ENCODE results near the gene MUC5AC. TPM values are rescaled to one million over a fixed set of nuclear protein-coding genes. Genes with fewer than 3 reads are reported as not detected.

Gene MUC5AC
- total and polyA plus RNA-seq, 2 experiments from 2014 or later = not detected

DNA sequence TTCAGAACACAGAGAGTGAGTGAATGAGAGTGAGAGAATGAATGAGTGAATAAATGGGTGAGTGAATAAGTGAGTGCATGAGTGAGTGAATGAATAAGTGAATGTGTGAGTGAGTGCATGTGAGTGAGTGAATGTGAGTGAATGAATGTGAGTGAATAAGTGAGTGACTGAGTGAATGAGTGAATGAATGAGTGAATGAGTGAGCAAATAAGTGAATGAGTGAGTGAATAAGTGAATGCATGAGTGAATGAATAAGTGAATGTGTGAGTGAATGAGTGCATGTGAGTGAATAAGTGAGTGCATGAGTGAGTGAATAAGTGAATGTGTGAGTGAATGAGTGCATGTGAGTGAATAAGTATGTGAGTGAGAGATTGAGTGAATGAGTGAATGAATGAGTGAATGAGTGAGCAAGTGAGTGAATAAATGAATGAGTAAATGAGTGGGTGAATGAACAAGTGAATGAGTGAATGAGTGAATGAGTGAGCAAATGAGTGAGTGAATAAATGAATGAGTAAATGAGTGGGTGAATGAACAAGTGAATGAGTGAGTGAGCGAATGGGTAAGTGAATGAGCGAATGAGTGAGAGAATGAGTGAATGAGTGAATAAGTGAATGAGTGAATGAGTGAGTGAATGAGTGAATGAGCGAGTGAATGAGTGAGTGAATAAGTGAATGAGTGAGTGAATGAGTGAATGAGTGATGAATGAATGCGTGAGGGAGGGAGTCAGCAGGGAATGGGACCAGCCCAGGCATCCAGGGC lies 43.8 kb downstream of the MUC5AC start:
- Histone ChIP-seq H3K4me3 (no peak overlapping the region), H3K4me2 (ENCODE audit: unreplicated experiment) (no peak overlapping the region), H4K20me1 (ENCODE audit: insufficient read depth) (no peaks in the 10 kb centered on the region), H3K9me3 (ENCODE audit: low read depth) (no peaks in the 10 kb centered on the region), H3K79me2 (ENCODE audit: insufficient read depth) (no peaks in the 10 kb centered on the region), H2AFZ (no peak overlapping the region), H3K27ac (no peak overlapping the region), H3K4me1 (ENCODE audit: insufficient read depth) (no peaks in the 10 kb centered on the region), H3K36me3 (ENCODE audit: low read depth) (no peaks in the 10 kb centered on the region), H3K9ac (no peak overlapping the region), H3F3A (ENCODE audit: insufficient read depth) (peaks cover 7% of the 10 kb centered on the region; the same call in 1 of the 2 replicates), H3K9me2 (ENCODE audit: insufficient read depth) (no peaks in the 10 kb centered on the region), H3K27me3 (replicated peaks; ENCODE audit: insufficient read depth) (no peaks in the 10 kb centered on the region)
- 78 to 85% methylated on average over 4 of the region's 4 CpGs for WGBS, 2 experiments (ENCODE audit: low coverage in 1 of 2, low lambda C conversion rate in 2 of 2, missing lambda C conversion rate in 2 of 2)
- DNase-seq = no peak
- TF ChIP-seq EZH2 (IDR thresholded peaks at IDR 0.05; ENCODE audit: insufficient read depth, poor library complexity, severe bottlenecking) = no peak
- no peak for TF ChIP-seq EZH2phosphoT487 (IDR thresholded peaks at IDR 0.05; ENCODE audit: insufficient read depth, low read depth)
- in situ Hi-C loops (cut with MboI) = no loop called here

DNA sequence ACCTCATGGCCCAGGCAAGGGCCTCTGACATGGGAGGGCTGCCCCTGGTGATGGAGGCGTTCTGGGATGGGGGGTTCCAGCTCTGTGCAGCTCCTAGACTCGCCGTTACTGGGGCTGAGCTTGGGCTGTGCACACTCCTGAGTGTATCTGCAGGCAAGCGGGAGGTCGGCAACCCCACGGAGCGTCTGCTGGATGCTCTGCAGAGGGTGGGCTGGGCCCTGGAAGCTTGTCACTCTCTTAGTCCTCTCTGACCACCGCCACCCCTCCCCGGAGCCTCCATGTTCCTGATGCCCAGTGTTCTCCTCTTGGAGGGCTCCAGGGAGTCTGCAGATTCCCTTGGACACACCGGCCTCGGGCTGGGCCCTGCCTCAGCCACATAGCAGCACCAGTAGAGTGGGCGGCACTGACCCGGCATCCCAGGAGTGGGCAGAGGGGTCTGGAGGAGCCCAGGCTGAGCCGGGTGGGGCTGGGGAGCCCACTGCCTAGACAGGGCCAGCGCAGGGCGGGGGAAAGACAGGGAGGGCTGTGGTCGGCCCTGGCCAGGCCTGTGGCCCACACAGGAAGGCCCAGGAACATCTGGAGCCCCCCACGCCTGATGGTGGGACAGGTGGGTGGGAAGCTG lies 44.5 kb downstream of the MUC5AC start:
- 20 to 29% methylated on average over 18 of the region's 18 CpGs for whole genome bisulfite sequencing, 2 experiments (ENCODE audit: low coverage in 1 of 2, low lambda C conversion rate in 2 of 2, missing lambda C conversion rate in 2 of 2)

DNA sequence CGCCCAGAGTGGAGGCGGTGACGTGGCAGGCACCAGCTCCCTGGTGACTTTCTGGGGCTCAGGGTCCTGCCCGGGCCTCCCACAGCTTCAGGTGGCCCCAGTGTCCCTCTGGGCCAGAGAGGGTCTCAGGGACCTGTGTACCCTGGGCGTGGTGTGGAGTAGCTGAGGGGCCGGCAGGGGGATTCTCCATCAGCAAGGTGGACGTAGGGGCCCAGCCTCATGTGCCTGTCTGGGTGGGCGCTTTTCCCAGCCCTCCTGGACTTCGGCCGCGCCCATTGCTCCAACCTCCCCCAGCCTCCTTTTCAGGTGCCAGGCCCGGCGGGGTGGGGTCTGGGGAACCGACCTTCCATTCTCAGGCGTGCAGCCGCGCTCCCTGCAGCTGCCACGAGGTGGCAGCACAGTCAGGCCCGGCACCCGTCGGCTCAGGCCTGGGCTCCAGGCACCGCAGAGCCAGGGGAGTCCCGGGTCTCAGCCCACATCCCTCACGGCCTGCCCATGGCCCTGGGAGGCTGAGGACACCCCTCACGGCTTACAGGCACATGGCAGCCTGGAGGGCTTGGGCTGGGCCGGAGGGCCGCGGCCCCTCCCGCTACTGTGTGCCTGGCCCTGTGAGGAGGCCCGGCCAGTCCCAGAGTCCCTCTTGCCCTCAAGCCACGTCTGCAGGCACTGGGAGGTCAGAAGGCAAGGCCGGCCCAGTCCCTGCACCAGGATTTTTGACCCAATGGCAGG lies 45.2 kb downstream of the MUC5AC start:
- in situ Hi-C loops (cut with MboI) = no loop called here
- H3K9me2 ChIP-seq (ENCODE audit: insufficient read depth) = no peaks in the 10 kb centered on the region
- peaks cover 7% of the 10 kb centered on the region; the same call in 1 of the 2 replicates for H3F3A ChIP-seq (ENCODE audit: insufficient read depth)
- H4K20me1 ChIP-seq (ENCODE audit: insufficient read depth) = no peaks in the 10 kb centered on the region
- TF ChIP-seq EZH2 (IDR thresholded peaks at IDR 0.05; ENCODE audit: insufficient read depth, poor library complexity, severe bottlenecking) (no peak), EZH2phosphoT487 (IDR thresholded peaks at IDR 0.05; ENCODE audit: insufficient read depth, low read depth) (no peak)
- no peaks in the 10 kb centered on the region for H3K9me3 ChIP-seq (ENCODE audit: low read depth)
- no peaks in the 10 kb centered on the region for H3K79me2 ChIP-seq (ENCODE audit: insufficient read depth)
- H3K4me1 ChIP-seq (ENCODE audit: insufficient read depth) = no peaks in the 10 kb centered on the region
- 14 to 18% methylated on average over 29 to 32 of the region's 32 CpGs for WGBS, 2 experiments (ENCODE audit: low coverage in 1 of 2, low lambda C conversion rate in 2 of 2, missing lambda C conversion rate in 2 of 2)
- no peaks in the 10 kb centered on the region for H3K27me3 ChIP-seq (replicated peaks; ENCODE audit: insufficient read depth)
- DNase-seq = peak; percentile 62
- H3K4me3 ChIP-seq = no peak overlapping the region
- no peak overlapping the region for H3K27ac ChIP-seq
- no peak overlapping the region for H2AFZ ChIP-seq
- no peak overlapping the region for H3K4me2 ChIP-seq (ENCODE audit: unreplicated experiment)
- H3K9ac ChIP-seq = no peak overlapping the region
- no peaks in the 10 kb centered on the region for H3K36me3 ChIP-seq (ENCODE audit: low read depth)

More for the DNA sequence above, 44.5 kb downstream of the MUC5AC start:
- Histone ChIP-seq H4K20me1 (ENCODE audit: insufficient read depth) (no peaks in the 10 kb centered on the region), H3K9ac (no peak overlapping the region), H3K27me3 (replicated peaks; ENCODE audit: insufficient read depth) (no peaks in the 10 kb centered on the region), H3K27ac (no peak overlapping the region), H3K9me2 (ENCODE audit: insufficient read depth) (no peaks in the 10 kb centered on the region), H3K4me1 (ENCODE audit: insufficient read depth) (no peaks in the 10 kb centered on the region), H3K36me3 (ENCODE audit: low read depth) (no peaks in the 10 kb centered on the region), H2AFZ (no peak overlapping the region), H3F3A (ENCODE audit: insufficient read depth) (peaks cover 7% of the 10 kb centered on the region; the same call in 1 of the 2 replicates), H3K9me3 (ENCODE audit: low read depth) (no peaks in the 10 kb centered on the region), H3K79me2 (ENCODE audit: insufficient read depth) (no peaks in the 10 kb centered on the region), H3K4me2 (ENCODE audit: unreplicated experiment) (no peak overlapping the region), H3K4me3 (no peak overlapping the region)
- in situ Hi-C loops (cut with MboI) = no loop called here
- TF ChIP-seq EZH2 (IDR thresholded peaks at IDR 0.05; ENCODE audit: insufficient read depth, poor library complexity, severe bottlenecking) = no peak
- TF ChIP-seq EZH2phosphoT487 (IDR thresholded peaks at IDR 0.05; ENCODE audit: insufficient read depth, low read depth) = no peak
- DNase-seq = peak; percentile 45

DNA sequence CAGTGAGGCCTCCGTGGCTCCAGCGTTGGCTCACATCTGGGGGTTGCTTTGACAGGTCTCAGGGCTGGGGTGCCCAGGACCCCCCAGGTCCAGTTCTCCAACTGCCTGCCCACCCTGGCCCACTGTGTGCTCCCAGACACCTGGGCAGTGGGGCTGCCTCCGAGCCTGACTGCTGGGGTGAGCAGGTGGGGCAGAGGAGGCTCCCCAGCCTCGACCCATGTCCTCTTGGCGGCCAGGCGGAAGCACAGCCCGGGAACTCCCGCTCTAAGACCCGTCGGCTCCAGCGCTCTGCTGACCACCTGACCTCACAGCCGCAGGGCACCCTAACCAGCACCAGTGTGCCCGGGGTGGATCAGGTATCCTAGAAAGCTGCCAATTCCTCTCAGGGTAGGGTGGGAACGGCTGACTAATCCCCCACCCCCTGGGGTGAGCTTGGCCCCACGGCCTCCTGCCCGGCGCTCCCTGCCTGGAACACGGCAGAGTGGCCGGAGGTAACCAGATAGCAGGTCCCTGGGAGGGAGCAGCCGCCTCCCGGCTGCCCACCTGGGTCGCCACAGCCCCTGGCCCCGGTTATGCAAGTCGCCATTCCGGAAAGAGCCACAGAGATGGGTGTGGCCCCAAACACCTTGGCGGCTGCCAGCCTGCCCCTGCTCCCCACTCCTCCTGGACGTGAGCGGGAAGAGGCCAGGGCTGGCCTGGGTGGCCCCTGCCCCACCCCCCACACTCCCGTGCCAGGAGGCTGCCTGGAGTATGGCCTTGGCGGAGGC lies 45.9 kb downstream of the MUC5AC start:
- no peak overlapping the region for H3K9ac ChIP-seq
- H3K27me3 ChIP-seq (replicated peaks; ENCODE audit: insufficient read depth) = no peaks in the 10 kb centered on the region
- no peak overlapping the region for H2AFZ ChIP-seq
- H3K79me2 ChIP-seq (ENCODE audit: insufficient read depth) = no peaks in the 10 kb centered on the region
- no peaks in the 10 kb centered on the region for H3K36me3 ChIP-seq (ENCODE audit: low read depth)
- no peak for DNase-seq
- peaks cover 7% of the 10 kb centered on the region; the same call in 1 of the 2 replicates for H3F3A ChIP-seq (ENCODE audit: insufficient read depth)
- H3K9me2 ChIP-seq (ENCODE audit: insufficient read depth) = no peaks in the 10 kb centered on the region
- no peak overlapping the region for H3K4me2 ChIP-seq (ENCODE audit: unreplicated experiment)
- H3K27ac ChIP-seq = no peak overlapping the region
- 50 to 51% methylated on average over 29 to 30 of the region's 30 CpGs for WGBS, 2 experiments (ENCODE audit: low coverage in 1 of 2, low lambda C conversion rate in 2 of 2, missing lambda C conversion rate in 2 of 2)
- no peak for TF ChIP-seq EZH2 (IDR thresholded peaks at IDR 0.05; ENCODE audit: insufficient read depth, poor library complexity, severe bottlenecking)
- TF ChIP-seq EZH2phosphoT487 (IDR thresholded peaks at IDR 0.05; ENCODE audit: insufficient read depth, low read depth) = no peak
- H3K4me3 ChIP-seq = no peak overlapping the region
- H3K9me3 ChIP-seq (ENCODE audit: low read depth) = no peaks in the 10 kb centered on the region
- in situ Hi-C loops (cut with MboI) = no loop called here
- H3K4me1 ChIP-seq (ENCODE audit: insufficient read depth) = no peaks in the 10 kb centered on the region
- H4K20me1 ChIP-seq (ENCODE audit: insufficient read depth) = no peaks in the 10 kb centered on the region

Measured in GM23248 (cell line).